ENCODE results near the gene PPL.

DNA sequence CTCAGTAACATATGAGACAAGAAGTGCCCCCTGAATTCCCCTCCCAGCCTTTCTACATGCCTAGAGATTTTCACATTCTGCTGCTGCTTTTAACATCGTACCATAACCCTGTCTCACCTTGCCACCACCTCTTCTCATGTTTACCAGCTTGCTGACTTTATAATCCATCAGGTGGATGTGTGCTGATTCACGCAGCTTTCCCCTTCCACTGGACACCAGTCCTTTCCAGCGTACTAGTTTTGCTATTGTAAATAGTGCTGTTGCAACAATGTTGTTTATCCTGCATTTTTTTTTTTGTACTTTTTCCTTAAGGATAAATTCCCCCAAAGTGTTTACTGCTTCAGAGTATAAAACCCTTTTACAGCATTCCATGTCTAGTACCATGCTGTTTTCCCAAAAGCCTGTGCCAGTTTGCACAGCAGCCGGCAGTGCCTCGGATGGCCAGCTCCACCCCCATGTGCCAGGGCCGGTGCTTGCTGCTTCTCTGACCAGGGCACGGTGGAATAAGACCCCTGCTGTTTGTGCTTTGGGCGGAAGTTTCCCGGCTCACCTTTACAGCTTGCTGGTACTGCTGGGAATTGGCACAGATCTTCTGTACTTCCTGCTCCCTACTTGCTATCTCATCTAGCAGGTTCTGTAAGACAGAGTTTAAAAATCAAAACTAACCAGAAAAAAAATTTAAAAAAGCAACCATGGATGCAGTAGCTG, 48.4 kb downstream of the PPL start:
- TF ChIP-seq, protein P1, sequence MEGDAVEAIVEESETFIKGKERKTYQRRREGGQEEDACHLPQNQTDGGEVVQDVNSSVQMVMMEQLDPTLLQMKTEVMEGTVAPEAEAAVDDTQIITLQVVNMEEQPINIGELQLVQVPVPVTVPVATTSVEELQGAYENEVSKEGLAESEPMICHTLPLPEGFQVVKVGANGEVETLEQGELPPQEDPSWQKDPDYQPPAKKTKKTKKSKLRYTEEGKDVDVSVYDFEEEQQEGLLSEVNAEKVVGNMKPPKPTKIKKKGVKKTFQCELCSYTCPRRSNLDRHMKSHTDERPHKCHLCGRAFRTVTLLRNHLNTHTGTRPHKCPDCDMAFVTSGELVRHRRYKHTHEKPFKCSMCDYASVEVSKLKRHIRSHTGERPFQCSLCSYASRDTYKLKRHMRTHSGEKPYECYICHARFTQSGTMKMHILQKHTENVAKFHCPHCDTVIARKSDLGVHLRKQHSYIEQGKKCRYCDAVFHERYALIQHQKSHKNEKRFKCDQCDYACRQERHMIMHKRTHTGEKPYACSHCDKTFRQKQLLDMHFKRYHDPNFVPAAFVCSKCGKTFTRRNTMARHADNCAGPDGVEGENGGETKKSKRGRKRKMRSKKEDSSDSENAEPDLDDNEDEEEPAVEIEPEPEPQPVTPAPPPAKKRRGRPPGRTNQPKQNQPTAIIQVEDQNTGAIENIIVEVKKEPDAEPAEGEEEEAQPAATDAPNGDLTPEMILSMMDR (conservative IDR thresholded peaks at IDR 0.05; ENCODE audit: low read depth, low read length), result no peak
- no peak for TF ChIP-seq EZH2 (IDR thresholded peaks at IDR 0.05; ENCODE audit: borderline replicate concordance, low read depth, low read length, poor library complexity, severe bottlenecking)
